Activated naive CD4-positive, alpha-beta T cell treated with anti-CD3 and anti-CD28 coated beads, Interleukin-2, amount 50 U/mL, for 24 hours (primary cell): Measurements from ENCODE around the gene ANKFY1.

Experiments
- H3K27ac Mint-ChIP-seq: one replicate; pipeline ENCODE4 v1.8.0; 2021; ENCODE audit warnings: mild to moderate bottlenecking, mixed read lengths
- H3K27me3 Mint-ChIP-seq: one replicate; pipeline ENCODE4 v1.8.0; 2021; ENCODE audit warnings: mixed read lengths
- H3K36me3 Mint-ChIP-seq: one replicate; pipeline ENCODE4 v1.8.0; 2021; ENCODE audit warnings: mixed read lengths
- H3K4me1 Mint-ChIP-seq: one replicate; pipeline ENCODE4 v1.8.0; 2021; ENCODE audit warnings: mixed read lengths
- H3K4me3 Mint-ChIP-seq: one replicate; pipeline ENCODE4 v1.8.0; 2021; ENCODE audit warnings: mild to moderate bottlenecking, mixed read lengths
- H3K9me3 Mint-ChIP-seq: one replicate; pipeline ENCODE4 v1.8.0; 2021; ENCODE audit warnings: mixed read lengths

Gene ANKFY1

GRCh38 chr17:4246674-4247073 is 17.1 kb downstream of the ANKFY1 start:
- Mint-ChIP-seq H3K4me1 (peaks cover 58% of the 10 kb centered on the region), H3K4me3 (no peak overlapping the region), H3K36me3 (no peaks in the 10 kb centered on the region), H3K27ac (peak overlapping the region; percentile 33), H3K27me3 (no peaks in the 10 kb centered on the region), H3K9me3 (no peaks in the 10 kb centered on the region)

- H3K9me3 Mint-ChIP-seq: no peaks in the 10 kb centered on the region
- no peaks in the 10 kb centered on the region for H3K27me3 Mint-ChIP-seq
- peaks cover 18% of the 10 kb centered on the region for H3K4me1 Mint-ChIP-seq
- peaks cover 6% of the 10 kb centered on the region for H3K36me3 Mint-ChIP-seq
- no peak overlapping the region for H3K4me3 Mint-ChIP-seq
- H3K27ac Mint-ChIP-seq: no peak overlapping the region
These were observed 22.2 kb downstream of the ANKFY1 start for GRCh38 chr17:4241535-4241934.

- Mint-ChIP-seq H3K27me3 (no peaks in the 10 kb centered on the region), H3K36me3 (peaks cover 10% of the 10 kb centered on the region), H3K27ac (no peak overlapping the region), H3K9me3 (no peaks in the 10 kb centered on the region), H3K4me3 (no peak overlapping the region), H3K4me1 (peaks cover 19% of the 10 kb centered on the region)
These were observed 27.3 kb downstream of the ANKFY1 start for GRCh38 chr17:4236456-4236855.

- Mint-ChIP-seq H3K36me3 (peaks cover 8% of the 10 kb centered on the region), H3K4me3 (no peak overlapping the region), H3K27ac (no peak overlapping the region), H3K4me1 (peaks cover 19% of the 10 kb centered on the region), H3K27me3 (no peaks in the 10 kb centered on the region), H3K9me3 (no peaks in the 10 kb centered on the region)
These were observed 28.2 kb downstream of the ANKFY1 start for GRCh38 chr17:4235372-4236279.

- H3K4me1 Mint-ChIP-seq: peaks cover 19% of the 10 kb centered on the region
- no peaks in the 10 kb centered on the region for H3K9me3 Mint-ChIP-seq
- no peak overlapping the region for H3K4me3 Mint-ChIP-seq
- H3K36me3 Mint-ChIP-seq: peaks cover 9% of the 10 kb centered on the region
- no peaks in the 10 kb centered on the region for H3K27me3 Mint-ChIP-seq
- no peak overlapping the region for H3K27ac Mint-ChIP-seq
These were observed 29.4 kb downstream of the ANKFY1 start for GRCh38 chr17:4234401-4234800.

GRCh38 chr17:4233668-4234258 is 30.0 kb downstream of the ANKFY1 start:
- Mint-ChIP-seq H3K4me1 (peaks cover 19% of the 10 kb centered on the region), H3K36me3 (peaks cover 10% of the 10 kb centered on the region), H3K27ac (no peak overlapping the region), H3K9me3 (no peaks in the 10 kb centered on the region), H3K27me3 (no peaks in the 10 kb centered on the region), H3K4me3 (no peak overlapping the region)

GRCh38 chr17:4232168-4232813 is 31.5 kb downstream of the ANKFY1 start:
- Mint-ChIP-seq H3K27ac (peak overlapping the region; percentile 85), H3K9me3 (no peaks in the 10 kb centered on the region), H3K4me3 (no peak overlapping the region), H3K4me1 (peaks cover 19% of the 10 kb centered on the region), H3K27me3 (no peaks in the 10 kb centered on the region), H3K36me3 (peaks cover 10% of the 10 kb centered on the region)

GRCh38 chr17:4229627-4230541 is 33.9 kb downstream of the ANKFY1 start:
- H3K27ac Mint-ChIP-seq: no peak overlapping the region
- no peak overlapping the region for H3K4me3 Mint-ChIP-seq
- H3K36me3 Mint-ChIP-seq: peaks cover 8% of the 10 kb centered on the region
- H3K4me1 Mint-ChIP-seq: peaks cover 19% of the 10 kb centered on the region
- no peaks in the 10 kb centered on the region for H3K27me3 Mint-ChIP-seq
- H3K9me3 Mint-ChIP-seq: no peaks in the 10 kb centered on the region

GRCh38 chr17:4221899-4222659 is 41.7 kb downstream of the ANKFY1 start:
- Mint-ChIP-seq H3K36me3 (peaks cover 4% of the 10 kb centered on the region), H3K9me3 (no peaks in the 10 kb centered on the region), H3K4me1 (no peaks in the 10 kb centered on the region), H3K27ac (no peak overlapping the region), H3K27me3 (no peaks in the 10 kb centered on the region), H3K4me3 (no peak overlapping the region)

- H3K36me3 Mint-ChIP-seq: peaks cover 7% of the 10 kb centered on the region
- H3K27ac Mint-ChIP-seq: no peak overlapping the region
- peaks cover 3% of the 10 kb centered on the region for H3K4me1 Mint-ChIP-seq
- H3K9me3 Mint-ChIP-seq: no peaks in the 10 kb centered on the region
- H3K4me3 Mint-ChIP-seq: no peak overlapping the region
- H3K27me3 Mint-ChIP-seq: no peaks in the 10 kb centered on the region
These were observed 42.6 kb downstream of the ANKFY1 start for GRCh38 chr17:4221163-4221562.

- Mint-ChIP-seq H3K36me3 (peaks cover 7% of the 10 kb centered on the region), H3K4me1 (peaks cover 5% of the 10 kb centered on the region), H3K9me3 (no peaks in the 10 kb centered on the region), H3K27ac (peak overlapping the region; percentile 55), H3K27me3 (no peaks in the 10 kb centered on the region), H3K4me3 (no peak overlapping the region)
These were observed 43.1 kb downstream of the ANKFY1 start for GRCh38 chr17:4220655-4221054.

GRCh38 chr17:4219241-4219640 is 44.5 kb downstream of the ANKFY1 start:
- Mint-ChIP-seq H3K27ac (no peak overlapping the region), H3K4me3 (no peak overlapping the region), H3K36me3 (peaks cover 9% of the 10 kb centered on the region), H3K9me3 (no peaks in the 10 kb centered on the region), H3K4me1 (peaks cover 10% of the 10 kb centered on the region), H3K27me3 (no peaks in the 10 kb centered on the region)

GRCh38 chr17:4215882-4216570 is 47.8 kb downstream of the ANKFY1 start:
- Mint-ChIP-seq H3K27me3 (no peaks in the 10 kb centered on the region), H3K36me3 (peaks cover 5% of the 10 kb centered on the region), H3K9me3 (no peaks in the 10 kb centered on the region), H3K4me3 (no peak overlapping the region), H3K27ac (peak overlapping the region; percentile 52), H3K4me1 (peaks cover 10% of the 10 kb centered on the region)

- H3K36me3 Mint-ChIP-seq: peaks cover 8% of the 10 kb centered on the region
- H3K27me3 Mint-ChIP-seq: no peaks in the 10 kb centered on the region
- no peak overlapping the region for H3K4me3 Mint-ChIP-seq
- no peaks in the 10 kb centered on the region for H3K9me3 Mint-ChIP-seq
- H3K4me1 Mint-ChIP-seq: peaks cover 10% of the 10 kb centered on the region
- no peak overlapping the region for H3K27ac Mint-ChIP-seq
These were observed 49.6 kb downstream of the ANKFY1 start for GRCh38 chr17:4214157-4214556.
